ENCODE measurements around the gene SLC25A34.

Gene SLC25A34

DNA sequence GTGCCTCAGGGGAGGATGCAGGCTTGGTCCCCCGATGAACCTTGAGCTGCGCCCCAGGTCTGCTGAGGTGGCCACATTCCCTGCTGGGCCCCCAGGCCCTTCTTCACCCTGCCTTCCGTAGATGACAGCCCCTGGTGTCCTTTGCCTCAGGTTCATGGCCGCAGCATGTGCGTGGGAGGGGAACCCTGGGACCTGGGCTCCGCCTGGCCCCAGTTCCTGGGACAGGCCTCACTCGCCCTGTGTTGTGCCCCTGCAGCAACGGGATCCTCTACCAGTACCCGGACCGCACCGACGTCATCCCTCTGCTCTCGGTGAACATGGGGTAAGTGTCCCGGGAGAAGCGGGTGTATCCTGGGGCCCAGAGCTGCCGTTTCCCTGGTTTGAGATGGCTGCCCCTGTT, 5.1 kb upstream of the SLC25A34 start:
- Histone ChIP-seq H3K27ac (replicated peaks) (no peak overlapping the region), H3K4me3 (replicated peaks; ENCODE audit: insufficient read depth, low read length) (no peak overlapping the region), H3K27me3 (ENCODE audit: insufficient read depth, poor library complexity, severe bottlenecking) (no peaks in the 10 kb centered on the region)
- TF ChIP-seq, protein P1, sequence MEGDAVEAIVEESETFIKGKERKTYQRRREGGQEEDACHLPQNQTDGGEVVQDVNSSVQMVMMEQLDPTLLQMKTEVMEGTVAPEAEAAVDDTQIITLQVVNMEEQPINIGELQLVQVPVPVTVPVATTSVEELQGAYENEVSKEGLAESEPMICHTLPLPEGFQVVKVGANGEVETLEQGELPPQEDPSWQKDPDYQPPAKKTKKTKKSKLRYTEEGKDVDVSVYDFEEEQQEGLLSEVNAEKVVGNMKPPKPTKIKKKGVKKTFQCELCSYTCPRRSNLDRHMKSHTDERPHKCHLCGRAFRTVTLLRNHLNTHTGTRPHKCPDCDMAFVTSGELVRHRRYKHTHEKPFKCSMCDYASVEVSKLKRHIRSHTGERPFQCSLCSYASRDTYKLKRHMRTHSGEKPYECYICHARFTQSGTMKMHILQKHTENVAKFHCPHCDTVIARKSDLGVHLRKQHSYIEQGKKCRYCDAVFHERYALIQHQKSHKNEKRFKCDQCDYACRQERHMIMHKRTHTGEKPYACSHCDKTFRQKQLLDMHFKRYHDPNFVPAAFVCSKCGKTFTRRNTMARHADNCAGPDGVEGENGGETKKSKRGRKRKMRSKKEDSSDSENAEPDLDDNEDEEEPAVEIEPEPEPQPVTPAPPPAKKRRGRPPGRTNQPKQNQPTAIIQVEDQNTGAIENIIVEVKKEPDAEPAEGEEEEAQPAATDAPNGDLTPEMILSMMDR (IDR thresholded peaks at IDR 0.05; ENCODE audit: insufficient read depth, low read length), result no peak
- no peak for TF ChIP-seq GABPA (IDR thresholded peaks at IDR 0.05; ENCODE audit: low read depth)
- TF ChIP-seq, protein P2, sequence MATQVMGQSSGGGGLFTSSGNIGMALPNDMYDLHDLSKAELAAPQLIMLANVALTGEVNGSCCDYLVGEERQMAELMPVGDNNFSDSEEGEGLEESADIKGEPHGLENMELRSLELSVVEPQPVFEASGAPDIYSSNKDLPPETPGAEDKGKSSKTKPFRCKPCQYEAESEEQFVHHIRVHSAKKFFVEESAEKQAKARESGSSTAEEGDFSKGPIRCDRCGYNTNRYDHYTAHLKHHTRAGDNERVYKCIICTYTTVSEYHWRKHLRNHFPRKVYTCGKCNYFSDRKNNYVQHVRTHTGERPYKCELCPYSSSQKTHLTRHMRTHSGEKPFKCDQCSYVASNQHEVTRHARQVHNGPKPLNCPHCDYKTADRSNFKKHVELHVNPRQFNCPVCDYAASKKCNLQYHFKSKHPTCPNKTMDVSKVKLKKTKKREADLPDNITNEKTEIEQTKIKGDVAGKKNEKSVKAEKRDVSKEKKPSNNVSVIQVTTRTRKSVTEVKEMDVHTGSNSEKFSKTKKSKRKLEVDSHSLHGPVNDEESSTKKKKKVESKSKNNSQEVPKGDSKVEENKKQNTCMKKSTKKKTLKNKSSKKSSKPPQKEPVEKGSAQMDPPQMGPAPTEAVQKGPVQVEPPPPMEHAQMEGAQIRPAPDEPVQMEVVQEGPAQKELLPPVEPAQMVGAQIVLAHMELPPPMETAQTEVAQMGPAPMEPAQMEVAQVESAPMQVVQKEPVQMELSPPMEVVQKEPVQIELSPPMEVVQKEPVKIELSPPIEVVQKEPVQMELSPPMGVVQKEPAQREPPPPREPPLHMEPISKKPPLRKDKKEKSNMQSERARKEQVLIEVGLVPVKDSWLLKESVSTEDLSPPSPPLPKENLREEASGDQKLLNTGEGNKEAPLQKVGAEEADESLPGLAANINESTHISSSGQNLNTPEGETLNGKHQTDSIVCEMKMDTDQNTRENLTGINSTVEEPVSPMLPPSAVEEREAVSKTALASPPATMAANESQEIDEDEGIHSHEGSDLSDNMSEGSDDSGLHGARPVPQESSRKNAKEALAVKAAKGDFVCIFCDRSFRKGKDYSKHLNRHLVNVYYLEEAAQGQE (IDR thresholded peaks at IDR 0.05; ENCODE audit: insufficient replicate concordance, low read depth), result no peak
- TF ChIP-seq POLR2AphosphoS5 (IDR thresholded peaks at IDR 0.05; ENCODE audit: low read depth), result no peak
- DNase-seq (ENCODE audit: low read depth in 1 of 2, low spot score in 1 of 2), result no peak

DNA sequence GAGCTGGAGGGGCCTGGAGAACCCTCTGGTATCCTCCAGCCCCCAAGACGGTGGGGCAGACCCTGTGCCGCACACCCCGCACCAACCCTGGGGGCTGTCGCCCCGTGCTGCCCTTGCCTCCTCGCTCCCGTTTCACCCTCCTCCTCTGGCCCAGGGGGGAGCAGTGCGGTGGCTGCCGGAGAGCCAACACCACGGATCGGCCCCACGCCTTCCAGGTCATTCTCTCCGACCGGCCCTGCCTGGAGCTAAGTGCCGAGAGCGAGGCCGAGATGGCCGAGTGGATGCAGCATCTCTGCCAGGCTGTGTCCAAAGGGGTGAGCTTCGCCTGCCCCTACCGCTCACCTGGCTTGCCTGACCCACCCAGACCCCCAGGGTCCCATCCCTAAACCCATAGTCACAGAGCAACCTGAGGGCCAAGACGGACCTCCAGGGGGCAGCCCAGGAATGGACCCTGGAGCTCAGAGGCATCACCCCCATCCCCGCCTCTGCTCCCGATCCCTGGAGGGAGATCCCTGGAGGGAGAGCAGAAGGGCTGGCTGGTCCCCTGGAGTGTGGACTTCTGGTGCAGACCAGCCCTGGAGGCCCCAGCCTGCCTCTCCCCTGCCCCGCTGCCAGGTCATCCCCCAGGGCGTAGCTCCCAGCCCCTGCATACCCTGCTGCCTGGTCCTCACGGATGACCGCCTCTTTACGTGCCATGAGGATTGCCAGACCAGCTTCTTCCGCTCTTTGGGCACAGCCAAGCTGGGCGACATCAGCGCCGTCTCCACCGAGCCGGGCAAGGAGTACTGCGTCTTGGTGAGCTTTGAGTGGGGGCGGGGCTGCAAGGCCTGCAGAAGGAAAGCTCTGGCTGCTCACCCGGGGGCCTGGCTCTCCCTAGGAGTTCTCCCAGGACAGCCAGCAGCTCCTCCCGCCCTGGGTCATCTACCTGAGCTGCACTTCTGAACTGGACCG, 4.0 kb upstream of the SLC25A34 start:
- no peak overlapping the region for H3K4me3 ChIP-seq (replicated peaks; ENCODE audit: insufficient read depth, low read length)
- H3K27me3 ChIP-seq (ENCODE audit: insufficient read depth, poor library complexity, severe bottlenecking), result no peaks in the 10 kb centered on the region
- no peak overlapping the region for H3K27ac ChIP-seq (replicated peaks)
- no peak for TF ChIP-seq GABPA (IDR thresholded peaks at IDR 0.05; ENCODE audit: low read depth)
- no peak for DNase-seq (ENCODE audit: low read depth in 1 of 2, low spot score in 1 of 2)

DNA sequence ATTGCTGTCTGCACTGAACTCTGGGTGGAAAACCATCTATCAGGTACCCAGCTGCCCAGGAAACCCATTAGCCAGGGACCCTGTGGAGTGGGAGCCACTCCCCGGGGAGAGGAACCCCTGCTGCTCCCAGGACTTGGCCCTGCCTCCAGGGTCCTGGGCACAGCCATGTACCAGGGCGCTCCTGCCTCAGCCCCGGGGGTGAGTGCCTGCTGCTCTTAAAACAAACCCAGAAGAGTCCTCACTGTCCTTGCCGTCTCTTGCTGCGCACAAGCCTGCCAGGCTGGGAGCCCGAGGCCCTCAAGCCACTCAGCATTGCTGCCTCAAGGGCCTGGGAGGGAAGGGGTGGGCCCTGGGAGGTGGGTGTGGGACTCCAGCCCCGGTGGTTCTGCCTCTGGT, 3.4 kb upstream of the SLC25A34 start:
- H3K27me3 ChIP-seq (ENCODE audit: insufficient read depth, poor library complexity, severe bottlenecking), result no peaks in the 10 kb centered on the region
- no peak overlapping the region for H3K27ac ChIP-seq (replicated peaks)
- DNase-seq (ENCODE audit: low read depth in 1 of 2, low spot score in 1 of 2), result no peak
- no peak overlapping the region for H3K4me3 ChIP-seq (replicated peaks; ENCODE audit: insufficient read depth, low read length)
- TF ChIP-seq, protein P1 (IDR thresholded peaks at IDR 0.05; ENCODE audit: insufficient read depth, low read length), result no peak
- TF ChIP-seq, protein P2 (IDR thresholded peaks at IDR 0.05; ENCODE audit: insufficient replicate concordance, low read depth), result no peak
- TF ChIP-seq POLR2AphosphoS5 (IDR thresholded peaks at IDR 0.05; ENCODE audit: low read depth) (no peak), SPI1 (IDR thresholded peaks at IDR 0.05; ENCODE audit: borderline replicate concordance, low read depth) (no peak), GABPA (IDR thresholded peaks at IDR 0.05; ENCODE audit: low read depth) (no peak)

DNA sequence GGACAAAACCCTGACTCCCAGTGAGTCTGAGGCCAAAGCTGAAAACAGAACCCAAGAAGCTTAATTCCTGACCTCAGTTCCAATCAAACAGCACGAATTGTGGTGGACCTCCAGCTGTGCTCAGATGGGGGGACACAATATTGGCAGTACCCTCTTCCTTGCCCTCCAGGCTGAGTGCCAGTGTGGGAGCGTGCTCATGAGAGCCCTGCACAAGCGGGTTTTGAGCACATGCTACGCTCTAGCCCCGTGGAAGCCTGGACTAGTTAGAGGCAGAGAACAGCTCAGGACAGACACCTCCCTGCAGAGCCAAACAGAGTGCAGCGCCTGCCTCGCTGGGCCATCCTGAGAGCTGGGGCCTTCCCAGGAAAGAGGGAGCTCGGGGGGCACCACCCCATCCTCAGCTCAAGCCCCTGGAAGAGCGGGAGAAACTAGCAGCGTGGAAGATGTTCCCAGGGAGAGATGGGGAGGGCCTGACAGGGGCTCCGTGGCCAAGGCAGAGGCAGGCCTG, 2.8 kb upstream of the SLC25A34 start:
- TF ChIP-seq, protein P2 (IDR thresholded peaks at IDR 0.05; ENCODE audit: insufficient replicate concordance, low read depth), result no peak
- no peak for TF ChIP-seq SPI1 (IDR thresholded peaks at IDR 0.05; ENCODE audit: borderline replicate concordance, low read depth)
- no peak for TF ChIP-seq POLR2AphosphoS5 (IDR thresholded peaks at IDR 0.05; ENCODE audit: low read depth)
- TF ChIP-seq, protein P1 (IDR thresholded peaks at IDR 0.05; ENCODE audit: insufficient read depth, low read length), result no peak
- TF ChIP-seq GABPA (IDR thresholded peaks at IDR 0.05; ENCODE audit: low read depth), result no peak
- DNase-seq (ENCODE audit: low read depth in 1 of 2, low spot score in 1 of 2), result no peak
- no peak overlapping the region for H3K4me3 ChIP-seq (replicated peaks; ENCODE audit: insufficient read depth, low read length)
- no peak overlapping the region for H3K27ac ChIP-seq (replicated peaks)
- H3K27me3 ChIP-seq (ENCODE audit: insufficient read depth, poor library complexity, severe bottlenecking), result no peaks in the 10 kb centered on the region

Data from HL-60 (cell line).